Mucosa of rectum (tissue), 2 donors: ENCODE measurements around the gene CDK2.
A peak's percentile ranks its signal among the peaks of the same experiment; 100 is the strongest.

Experiments used
- H3K27ac ChIP-seq, 2 donors: one replicate each; pipeline ENCODE4 v1.7.0; 2013; ENCODE audit warnings: inconsistent platforms in 2 of 2, low read depth in 2 of 2, low read length in 2 of 2
- H3K27me3 ChIP-seq, 2 donors: one replicate each; pipeline ENCODE4 v1.7.0; 2013; ENCODE audit warnings: low read length in 2 of 2; ENCODE audit not compliant: control insufficient read depth in 2 of 2, insufficient read depth in 2 of 2
- H3K36me3 ChIP-seq, 2 donors: one replicate each; pipeline ENCODE4 v1.7.0; 2013; ENCODE audit warnings: low read length in 2 of 2; ENCODE audit not compliant: control insufficient read depth in 2 of 2, insufficient read depth in 2 of 2
- H3K4me1 ChIP-seq, 2 donors: one replicate each; pipeline ENCODE4 v1.7.0; 2013; ENCODE audit warnings: low read length in 2 of 2, mild to moderate bottlenecking in 1 of 2; ENCODE audit not compliant: control insufficient read depth in 2 of 2, insufficient read depth in 2 of 2
- H3K4me3 ChIP-seq, 2 donors: one replicate each; pipeline ENCODE4 v1.7.0; 2013; ENCODE audit warnings: low read length in 2 of 2
- H3K9ac ChIP-seq, 2 donors: one replicate each; pipeline ENCODE4 v1.7.0; 2013; ENCODE audit warnings: low read length in 2 of 2, low read depth in 1 of 2, mild to moderate bottlenecking in 1 of 2
- H3K9me3 ChIP-seq, 2 donors: one replicate each; pipeline ENCODE4 v1.7.0; 2013; ENCODE audit warnings: low read length in 2 of 2; ENCODE audit not compliant: control insufficient read depth in 2 of 2
- donor health status: healthy.
- donor health status: Normal muscosa, but diverticular disease.

Gene CDK2

DNA sequence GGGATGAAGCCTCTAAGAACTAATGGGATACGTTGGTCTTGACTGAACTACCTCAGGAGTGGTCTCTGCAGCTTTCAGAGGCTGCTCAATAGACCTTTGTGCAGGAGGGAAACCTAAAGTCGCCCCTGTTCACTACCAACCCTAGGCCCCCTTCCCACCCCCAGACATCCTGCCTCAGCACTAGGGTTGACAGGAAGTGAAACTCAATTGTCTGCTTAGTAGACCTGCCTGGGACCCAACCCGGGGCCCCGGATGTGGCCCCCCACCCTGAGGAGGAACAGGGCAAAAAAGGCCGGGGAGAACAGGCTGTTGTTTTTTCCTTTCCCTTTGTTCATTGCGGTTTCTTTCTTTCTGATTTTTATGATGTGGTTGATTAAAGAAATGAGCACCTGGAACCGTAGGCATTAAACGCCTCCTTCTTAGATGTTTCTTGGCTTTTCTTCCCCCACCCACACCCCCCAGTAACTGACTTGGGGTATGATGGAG lies 37.3 kb upstream of the CDK2 start:
- H3K36me3 ChIP-seq, result peaks cover 0 to 4% of the 10 kb centered on the region in 2 donors
- H3K4me3 ChIP-seq, result peak overlapping the region in 1 of 2 donors; percentile 20
- H3K9ac ChIP-seq, result peak overlapping the region; percentile 1 to 40
- peaks cover 50 to 58% of the 10 kb centered on the region in 2 donors for H3K4me1 ChIP-seq
- H3K27me3 ChIP-seq, result no peaks in the 10 kb centered on the region
- no peaks in the 10 kb centered on the region for H3K9me3 ChIP-seq
- peak overlapping the region; percentile 99 for H3K27ac ChIP-seq

DNA sequence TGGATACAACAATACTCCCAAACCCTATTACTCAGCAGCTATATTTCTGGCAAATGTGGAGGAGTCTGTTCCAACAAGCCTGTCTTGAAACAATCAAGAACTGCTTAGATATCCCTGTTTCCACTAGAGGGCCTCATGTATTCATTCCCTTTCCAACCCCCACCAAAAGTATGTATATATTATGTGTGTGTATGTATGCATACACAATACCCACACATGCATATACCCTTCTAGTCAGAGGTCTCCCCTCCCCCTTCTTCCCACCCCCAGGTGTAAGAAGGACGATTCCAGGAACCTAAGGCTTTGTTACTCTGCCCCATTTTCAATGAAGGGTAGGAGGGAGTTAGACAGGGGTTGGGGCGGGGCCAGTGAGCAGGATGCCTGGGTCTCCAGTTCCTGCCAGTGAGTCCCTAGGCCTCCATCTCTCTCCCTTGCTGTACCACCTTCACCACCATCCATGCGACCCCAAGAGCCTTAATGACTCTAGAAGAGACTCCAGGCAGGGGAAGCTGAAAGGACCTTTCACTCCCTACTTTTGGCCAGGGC lies 35.8 kb upstream of the CDK2 start, which contains the start of gene DGKA:
TSS of gene DGKA (plus strand) at position 392 of the 546 bp plus-strand sequence. CDS start 5,342 bp downstream, outside the sequence.
- peak within 1 kb of the TSS; percentile 99 for H3K27ac ChIP-seq
- H3K9ac ChIP-seq, result peak within 1 kb of the TSS; percentile 94 to 96
- no peaks in the 10 kb centered on the region for H3K27me3 ChIP-seq
- H3K4me1 ChIP-seq, result peaks cover 52 to 60% of the 10 kb centered on the region in 2 donors
- H3K9me3 ChIP-seq, result no peaks in the 10 kb centered on the region
- H3K36me3 ChIP-seq, result peaks cover 0 to 3% of the 10 kb centered on the region in 2 donors
- peak within 1 kb of the TSS; percentile 89 to 96 for H3K4me3 ChIP-seq

DNA sequence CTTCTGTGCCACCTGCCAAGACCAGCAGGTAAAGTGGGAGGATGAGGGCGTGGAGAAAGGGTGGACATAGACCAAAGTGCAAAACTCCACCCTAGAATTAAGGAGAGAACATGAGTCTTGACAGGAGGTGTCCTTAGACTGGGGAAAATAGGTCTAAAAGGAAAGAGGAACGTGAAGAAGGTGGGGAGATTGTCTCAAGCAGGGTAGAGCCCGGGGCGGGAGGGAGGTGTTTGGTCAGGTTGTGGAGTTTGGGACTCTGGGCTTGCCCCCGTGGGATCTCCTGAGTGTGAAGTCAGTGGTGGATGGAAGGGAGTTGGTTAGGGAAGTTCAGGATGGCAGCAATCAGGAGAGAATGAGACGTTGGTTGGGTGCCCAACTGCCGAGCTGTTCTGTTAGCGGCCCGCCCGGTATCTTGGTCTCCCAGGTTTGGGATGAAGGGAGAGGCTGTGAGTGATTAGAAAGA lies 35.3 kb upstream of the CDK2 start:
- peak overlapping the region; percentile 88 to 96 for H3K4me3 ChIP-seq
- H3K9me3 ChIP-seq, result no peaks in the 10 kb centered on the region
- H3K4me1 ChIP-seq, result peaks cover 47 to 55% of the 10 kb centered on the region in 2 donors
- no peaks in the 10 kb centered on the region for H3K27me3 ChIP-seq
- peak overlapping the region; percentile 99 for H3K27ac ChIP-seq
- peaks cover 0 to 6% of the 10 kb centered on the region in 2 donors for H3K36me3 ChIP-seq
- peak overlapping the region; percentile 93 to 96 for H3K9ac ChIP-seq

GRCh38 chr12:55931780-55932550 lies 34.7 kb upstream of the CDK2 start:
- Histone ChIP-seq H3K36me3 (peaks cover 5 to 10% of the 10 kb centered on the region in 2 donors), H3K27ac (peak overlapping the region; percentile 99), H3K27me3 (no peaks in the 10 kb centered on the region), H3K9ac (peak overlapping the region; percentile 94 to 96), H3K4me3 (peak overlapping the region; percentile 89 to 96), H3K9me3 (no peaks in the 10 kb centered on the region), H3K4me1 (peaks cover 45 to 54% of the 10 kb centered on the region in 2 donors)

DNA sequence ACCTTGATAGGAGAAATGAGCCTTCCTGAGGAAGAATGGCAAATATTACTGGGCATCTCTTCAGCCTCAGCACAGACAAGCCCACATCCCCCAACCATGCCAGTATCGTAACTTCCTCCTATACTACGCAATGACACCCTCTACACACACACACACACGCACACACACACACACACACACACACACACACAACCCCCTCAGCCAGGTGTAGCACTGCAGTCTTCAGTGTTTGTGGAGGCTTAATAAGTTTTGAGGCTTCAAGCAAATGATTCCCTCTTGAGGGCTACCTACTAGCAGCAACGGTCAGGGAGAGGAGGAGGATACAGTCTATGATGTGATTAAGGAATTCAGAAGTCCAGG lies 34.1 kb upstream of the CDK2 start:
- H3K27me3 ChIP-seq, result no peaks in the 10 kb centered on the region
- H3K9me3 ChIP-seq, result no peaks in the 10 kb centered on the region
- peak overlapping the region; percentile 89 to 96 for H3K4me3 ChIP-seq
- H3K4me1 ChIP-seq, result peaks cover 45 to 54% of the 10 kb centered on the region in 2 donors
- peak overlapping the region; percentile 94 to 96 for H3K9ac ChIP-seq
- peaks cover 8 to 16% of the 10 kb centered on the region in 2 donors for H3K36me3 ChIP-seq
- H3K27ac ChIP-seq, result peak overlapping the region; percentile 99

GRCh38 chr12:55933169-55933798 lies 33.3 kb upstream of the CDK2 start:
- Histone ChIP-seq H3K9ac (peak overlapping the region; percentile 94 to 96), H3K4me1 (peaks cover 45 to 49% of the 10 kb centered on the region in 2 donors), H3K27ac (peak overlapping the region; percentile 99), H3K27me3 (no peaks in the 10 kb centered on the region), H3K36me3 (peaks cover 12 to 23% of the 10 kb centered on the region in 2 donors), H3K9me3 (no peaks in the 10 kb centered on the region), H3K4me3 (peak overlapping the region; percentile 89 to 96)

GRCh38 chr12:55933799-55934742 lies 32.6 kb upstream of the CDK2 start:
- H3K4me3 ChIP-seq, result peak overlapping the region; percentile 1 to 89
- H3K27me3 ChIP-seq, result no peaks in the 10 kb centered on the region
- H3K9me3 ChIP-seq, result no peaks in the 10 kb centered on the region
- peak overlapping the region; percentile 48 to 99 for H3K27ac ChIP-seq
- peaks cover 20 to 30% of the 10 kb centered on the region in 2 donors for H3K36me3 ChIP-seq
- no peak overlapping the region for H3K9ac ChIP-seq
- H3K4me1 ChIP-seq, result peaks cover 39 to 46% of the 10 kb centered on the region in 2 donors

DNA sequence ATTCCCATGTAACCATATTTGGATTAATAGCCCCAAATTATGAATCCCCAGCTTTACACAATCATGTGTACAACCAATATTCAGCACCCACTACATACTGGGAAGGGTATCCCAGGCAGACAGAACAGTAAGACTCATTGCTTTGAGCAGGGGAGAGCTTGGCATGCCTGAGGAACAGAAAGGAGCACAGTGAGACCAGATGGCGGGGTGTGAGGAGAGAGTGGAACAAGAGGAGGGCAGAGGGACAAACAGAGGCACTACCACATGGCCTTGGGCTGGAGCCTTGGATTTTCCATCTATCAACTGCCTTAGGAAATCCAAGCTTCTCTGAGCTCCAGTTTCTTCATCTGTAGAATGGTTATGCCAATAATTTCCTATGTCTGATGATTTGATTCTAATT lies 31.9 kb upstream of the CDK2 start:
- H3K36me3 ChIP-seq, result peaks cover 23 to 36% of the 10 kb centered on the region in 2 donors
- H3K4me1 ChIP-seq, result peaks cover 34 to 44% of the 10 kb centered on the region in 2 donors
- no peaks in the 10 kb centered on the region for H3K9me3 ChIP-seq
- H3K27me3 ChIP-seq, result no peaks in the 10 kb centered on the region
- H3K4me3 ChIP-seq, result peak overlapping the region in 1 of 2 donors; percentile 28
- H3K9ac ChIP-seq, result no peak overlapping the region
- no peak overlapping the region for H3K27ac ChIP-seq

- H3K36me3 ChIP-seq, result peaks cover 27 to 40% of the 10 kb centered on the region in 2 donors
- no peaks in the 10 kb centered on the region for H3K9me3 ChIP-seq
- peak overlapping the region; percentile 22 to 27 for H3K4me3 ChIP-seq
- no peaks in the 10 kb centered on the region for H3K27me3 ChIP-seq
- H3K9ac ChIP-seq, result peak overlapping the region in 1 of 2 donors; percentile 14
- peak overlapping the region; percentile 21 to 40 for H3K27ac ChIP-seq
- H3K4me1 ChIP-seq, result peaks cover 35 to 44% of the 10 kb centered on the region in 2 donors
Observed at GRCh38 chr12:55935738-55936151, 30.9 kb upstream of the CDK2 start.
